AG10803 (cell line): Measurements from ENCODE around the gene SMURF2.
"Not testable (repeated sequence)": the region's sequence is repeated elsewhere in the genome, so short reads cannot be mapped to it uniquely, and the experiment has no call there.

Source experiments
- DNase-seq: peaks from one replicate; pipeline ENCODE4 v3.0.0; 2010; ENCODE audit warnings: low read depth
- H3K4me3 ChIP-seq: 2 replicates; pipeline ENCODE4 v1.5.1; 2011; ENCODE audit warnings: mild to moderate bottlenecking, low read length, control low read depth
- CTCF ChIP-seq: conservative IDR thresholded peaks from 2 replicates; pipeline ENCODE4 v1.5.1; 2011; ENCODE audit warnings: mild to moderate bottlenecking, low read length, control low read depth, inconsistent platforms

The SMURF2 gene

GRCh38 chr17:64662774-64663367 lies 764 bp upstream of the SMURF2 start:
- H3K4me3 ChIP-seq, result peak overlapping the region; percentile 77
- no peak for DNase-seq
- TF ChIP-seq CTCF, result no peak

- no peak for TF ChIP-seq CTCF
- peak overlapping the region; percentile 79 for H3K4me3 ChIP-seq
- DNase-seq, result no peak
Observed at GRCh38 chr17:64661726-64661975, 456 bp downstream of the SMURF2 start.

- peak overlapping the region; percentile 79 for H3K4me3 ChIP-seq
- DNase-seq, result not testable (repeated sequence)
Observed at GRCh38 chr17:64660978-64661725, 955 bp downstream of the SMURF2 start.

GRCh38 chr17:64660195-64660977 lies 1.7 kb downstream of the SMURF2 start:
- H3K4me3 ChIP-seq, result peak overlapping the region; percentile 79
- DNase-seq, result not testable (repeated sequence)

GRCh38 chr17:64658931-64659330 lies 3.2 kb downstream of the SMURF2 start:
- peak overlapping the region; percentile 5; the same call in 1 of the 2 replicates for H3K4me3 ChIP-seq
- no peak for TF ChIP-seq CTCF
- peak; percentile 84 for DNase-seq

- no peak for DNase-seq
- no peak overlapping the region for H3K4me3 ChIP-seq
- TF ChIP-seq CTCF, result no peak
Observed at GRCh38 chr17:64657610-64658125, 4.4 kb downstream of the SMURF2 start.

- no peak for DNase-seq
- TF ChIP-seq CTCF, result no peak
- no peak overlapping the region for H3K4me3 ChIP-seq
Observed at GRCh38 chr17:64655704-64656103, 6.4 kb downstream of the SMURF2 start.

- no peak for TF ChIP-seq CTCF
- no peak overlapping the region for H3K4me3 ChIP-seq
- no peak for DNase-seq
Observed at GRCh38 chr17:64653985-64654355, 8.1 kb downstream of the SMURF2 start.
